WTC11 (cell line): Measurements from ENCODE around the gene TKTL1. TPM values are rescaled to one million over a fixed set of nuclear protein-coding genes. Genes with fewer than 3 reads are reported as not detected.
A peak's percentile ranks its signal among the peaks of the same experiment; 100 is the strongest.

Experiments used
- ATAC-seq: fragments of 200-7000 bp; cut with Tn5 transposase; 2 replicates; pipeline ENCODE4 v1.10.0; 2021; ENCODE audit warnings: mild to moderate bottlenecking, moderate library complexity
- CTCF ChIA-PET: fragments of 300-600 bp; sonication (Branson Sonifier 250); formaldehyde crosslinking; loops from one replicate; lab custom pipeline; 2021; ENCODE audit warnings: antibody characterized with exemption; lab: Charles Lee
- POLR2A ChIA-PET: fragments of 350-600 bp; sonication (Branson Sonifier 250); formaldehyde crosslinking; loops from one replicate; lab custom pipeline; 2021; ENCODE audit warnings: antibody characterized with exemption; lab: Charles Lee
- DNase-seq: peaks from one replicate; pipeline ENCODE4 v3.0.0; 2021; ENCODE audit warnings: low spot score
- H3K27ac Mint-ChIP-seq: 2 replicates; pipeline ENCODE4 v1.8.0; 2021; ENCODE audit warnings: mixed read lengths
- H3K27me3 Mint-ChIP-seq: 2 replicates; pipeline ENCODE4 v1.8.0; 2021; ENCODE audit warnings: low read depth, mild to moderate bottlenecking, moderate library complexity, mixed read lengths
- H3K36me3 Mint-ChIP-seq: 2 replicates; pipeline ENCODE4 v1.8.0; 2021; ENCODE audit warnings: mixed read lengths
- H3K4me1 Mint-ChIP-seq: 2 replicates; pipeline ENCODE4 v1.8.0; 2022; ENCODE audit warnings: mixed read lengths
- H3K4me3 Mint-ChIP-seq: 2 replicates; pipeline ENCODE4 v1.8.0; 2021; ENCODE audit warnings: mild to moderate bottlenecking, moderate library complexity, mixed read lengths
- H3K9me3 Mint-ChIP-seq: 2 replicates; pipeline ENCODE4 v1.8.0; 2021; ENCODE audit warnings: mixed read lengths
- E2F1 ChIP-seq: sonication (generic); formaldehyde crosslinking; IDR thresholded peaks from 2 replicates; pipeline ENCODE4 v1.8.0; 2022; ENCODE audit warnings: mild to moderate bottlenecking, missing genetic modification reagents
- TEAD1 ChIP-seq: sonication (generic); formaldehyde crosslinking; IDR thresholded peaks from 2 replicates; pipeline ENCODE4 v1.8.0; 2022; ENCODE audit warnings: mild to moderate bottlenecking, missing genetic modification reagents
- USF2 ChIP-seq: sonication (generic); formaldehyde crosslinking; IDR thresholded peaks from 2 replicates; pipeline ENCODE4 v1.8.1; 2023; ENCODE audit warnings: mild to moderate bottlenecking, missing genetic modification reagents, moderate library complexity
- total RNA-seq: library from RNA; stranded (reverse); gene quantifications from 3 replicates; pipeline ENCODE4 v1.2.3, GENCODE V29; 2021

The TKTL1 gene
- total RNA-seq, 1 experiment from 2014 or later, result 0.46 TPM

- TF ChIP-seq USF2 (CRISPR knock-in tag) (no peak), TEAD1 (no peak), E2F1 (no peak)
- POLR2A ChIA-PET, result interaction anchor here (0.6 to 3.3 kb wide), 5 partner anchors 9 to 153 kb away, joined by 3 to 13 read pairs (median 5); partner anchors contain the start of genes DNASE1L1 and RPL10
- H3K9me3 Mint-ChIP-seq, result no peaks in the 10 kb centered on the region
Observed at GRCh38 chrX:154379569-154379951, 84.0 kb downstream of the TKTL1 start.

More at GRCh38 chrX:154379569-154379951, 84.0 kb downstream of the TKTL1 start:
- ATAC-seq (no peak), DNase-seq (no peak)
- CTCF ChIA-PET, result no interaction called here
- H3K27ac Mint-ChIP-seq, result no peak overlapping the region
- peaks cover 8% of the 10 kb centered on the region for H3K27me3 Mint-ChIP-seq
- H3K4me1 Mint-ChIP-seq, result peaks cover 25% of the 10 kb centered on the region
- H3K4me3 Mint-ChIP-seq, result peak overlapping the region; percentile 85
- peaks cover 9% of the 10 kb centered on the region for H3K36me3 Mint-ChIP-seq

Other genes starting within 250 kb of the TKTL1 start
- gene MECP2, start 198.1 kb upstream of the TKTL1 start, total RNA-seq, result 28.7 to 36.2 TPM (median 33.7 TPM) in 3 replicates
- gene OPN1LW, start 151.6 kb upstream of the TKTL1 start, total RNA-seq, result not detected in 3 replicates
- not detected in 3 replicates for gene OPN1MW, start 113.2 kb upstream of the TKTL1 start, total RNA-seq
- gene OPN1MW2, start 76.0 kb upstream of the TKTL1 start, total RNA-seq, result not detected in 3 replicates
- not detected in 3 replicates for gene OPN1MW3, start 38.2 kb upstream of the TKTL1 start, total RNA-seq
- not detected in 3 replicates for gene TEX28, start 671 bp upstream of the TKTL1 start, total RNA-seq
- gene FLNA, start 78.8 kb downstream of the TKTL1 start, total RNA-seq, result 914 to 1,017 TPM (median 992 TPM) in 3 replicates
- gene EMD, start 83.5 kb downstream of the TKTL1 start, total RNA-seq, result 69.8 to 78.3 TPM (median 72.7 TPM) in 3 replicates
- gene RPL10, start 102.6 kb downstream of the TKTL1 start, total RNA-seq, result 2,241 to 2,474 TPM (median 2,438 TPM) in 3 replicates
- 16.2 to 21.6 TPM (median 21.2 TPM) in 3 replicates for gene DNASE1L1, start 113.5 kb downstream of the TKTL1 start, total RNA-seq
- 43.5 to 48.6 TPM (median 44.5 TPM) in 3 replicates for gene TAFAZZIN, start 115.7 kb downstream of the TKTL1 start, total RNA-seq
- 43.9 to 46.0 TPM (median 44.8 TPM) in 3 replicates for gene ATP6AP1, start 132.9 kb downstream of the TKTL1 start, total RNA-seq
- 106 to 108 TPM (median 108 TPM) in 3 replicates for gene GDI1, start 141.4 kb downstream of the TKTL1 start, total RNA-seq
- gene FAM50A, start 148.3 kb downstream of the TKTL1 start, total RNA-seq, result 50.2 to 51.8 TPM (median 51.1 TPM) in 3 replicates
- 26.6 to 33.1 TPM (median 31.4 TPM) in 3 replicates for gene PLXNA3, start 162.5 kb downstream of the TKTL1 start, total RNA-seq
- 46.1 to 52.1 TPM (median 50.2 TPM) in 3 replicates for gene LAGE3, start 183.5 kb downstream of the TKTL1 start, total RNA-seq
- 34.0 to 34.7 TPM (median 34.1 TPM) in 3 replicates for gene UBL4A, start 190.8 kb downstream of the TKTL1 start, total RNA-seq
- gene SLC10A3, start 194.8 kb downstream of the TKTL1 start, total RNA-seq, result 8.7 to 9.8 TPM (median 9.6 TPM) in 3 replicates
- gene FAM3A, start 220.4 kb downstream of the TKTL1 start, total RNA-seq, result 23.5 to 26.5 TPM (median 25.0 TPM) in 3 replicates